HG03354 (cell line): ENCODE results near the gene TBC1D1.

Experiments used
- ATAC-seq: cut with Tn5 transposase; IDR thresholded peaks from one replicate; pipeline ENCODE4 v1.9.1; 2021; ENCODE audit warnings: mild to moderate bottlenecking; ENCODE audit not compliant: unreplicated experiment, poor library complexity, severe bottlenecking

TBC1D1 gene

DNA sequence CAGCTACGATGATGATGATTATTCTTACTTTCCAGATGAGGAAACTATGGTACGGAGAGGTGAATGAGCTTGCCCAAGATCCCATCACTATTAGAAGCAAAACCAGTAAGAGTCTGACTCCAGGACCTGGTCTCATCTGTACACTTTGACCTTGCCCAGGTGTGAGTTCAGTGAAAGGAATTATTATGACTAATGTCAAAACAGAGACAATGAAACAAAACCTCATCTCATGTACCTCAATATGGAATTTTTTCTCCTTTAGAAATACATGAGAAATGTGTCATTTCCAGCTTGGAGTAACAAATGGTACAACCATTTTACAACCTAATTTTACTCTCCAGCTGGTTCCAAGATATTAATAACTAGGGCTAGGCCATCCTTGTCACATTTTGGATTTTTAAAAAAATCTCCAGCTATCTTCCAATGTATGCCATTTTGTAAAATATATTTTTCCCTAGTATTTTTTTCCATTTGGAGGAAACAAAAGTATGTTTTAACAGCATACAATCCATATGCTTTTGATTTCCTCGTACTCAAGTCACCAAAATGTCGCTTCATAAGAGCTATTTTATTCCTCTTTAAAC lies 283.1 kb downstream of the TBC1D1 start:
- ATAC-seq = no peak

DNA sequence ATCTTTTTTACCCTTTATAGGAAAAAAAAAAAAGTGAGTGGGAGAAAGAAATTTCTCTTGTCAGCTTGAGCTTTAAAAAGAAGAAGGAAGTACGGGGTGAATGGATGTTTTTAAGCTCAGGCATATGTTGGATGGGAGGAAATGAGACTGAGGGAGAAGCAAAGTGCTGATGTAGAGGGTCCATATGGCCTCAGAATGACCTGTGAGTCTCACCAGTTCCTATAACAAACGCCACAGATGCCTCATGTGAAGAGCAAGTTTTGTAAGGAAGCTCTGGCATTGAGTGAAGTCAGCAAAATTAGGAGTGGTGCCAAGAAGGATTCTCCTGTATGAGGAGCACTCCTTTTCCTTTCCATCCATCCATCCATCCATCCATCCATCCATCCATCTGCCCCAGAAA lies 283.9 kb downstream of the TBC1D1 start:
- ATAC-seq = no peak

DNA sequence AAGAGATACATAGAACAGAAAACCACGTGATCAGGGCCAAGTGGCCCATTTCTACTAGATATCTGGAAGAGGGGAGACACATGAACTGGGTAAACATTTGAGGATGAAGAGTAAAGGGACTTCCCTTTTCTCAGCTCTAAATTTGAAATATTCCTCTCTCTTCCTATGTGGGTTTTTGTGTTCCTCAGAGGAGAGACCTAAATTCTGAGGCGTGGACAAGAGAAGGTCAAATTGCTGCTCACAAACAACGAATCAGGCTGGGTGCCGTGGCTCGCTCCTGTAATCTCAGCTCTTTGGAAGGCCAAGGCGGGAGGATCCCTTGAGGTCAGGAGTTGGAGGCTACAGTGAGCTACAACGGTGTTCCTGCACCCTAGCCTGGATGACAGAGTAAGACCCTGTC lies 285.3 kb downstream of the TBC1D1 start:
- no peak for ATAC-seq

DNA sequence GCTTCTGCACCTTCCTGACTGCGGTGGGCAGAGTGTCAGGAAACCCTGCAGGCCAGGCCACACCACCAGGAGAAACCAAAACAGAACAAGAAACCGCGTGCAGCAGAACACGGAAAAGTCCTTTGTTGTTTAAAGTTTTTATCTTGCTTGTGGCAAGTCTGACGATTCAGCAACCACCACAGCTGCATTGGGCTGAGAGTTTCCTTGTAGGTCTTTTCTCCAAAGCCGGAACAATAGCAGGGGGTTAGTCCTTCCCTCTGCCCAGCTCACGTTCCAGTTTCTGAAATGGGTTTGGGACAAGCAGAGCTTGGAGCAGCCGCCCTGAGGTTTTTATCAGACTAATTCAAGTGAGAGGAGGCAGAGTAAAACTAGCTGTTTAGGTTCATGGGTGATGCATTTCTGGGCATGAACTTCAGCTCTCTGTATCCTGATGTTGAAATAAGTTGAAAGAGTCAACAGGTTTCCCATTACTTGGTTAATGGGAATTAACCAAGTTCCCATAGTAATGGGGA lies 286.2 kb downstream of the TBC1D1 start:
- ATAC-seq = no peak

DNA sequence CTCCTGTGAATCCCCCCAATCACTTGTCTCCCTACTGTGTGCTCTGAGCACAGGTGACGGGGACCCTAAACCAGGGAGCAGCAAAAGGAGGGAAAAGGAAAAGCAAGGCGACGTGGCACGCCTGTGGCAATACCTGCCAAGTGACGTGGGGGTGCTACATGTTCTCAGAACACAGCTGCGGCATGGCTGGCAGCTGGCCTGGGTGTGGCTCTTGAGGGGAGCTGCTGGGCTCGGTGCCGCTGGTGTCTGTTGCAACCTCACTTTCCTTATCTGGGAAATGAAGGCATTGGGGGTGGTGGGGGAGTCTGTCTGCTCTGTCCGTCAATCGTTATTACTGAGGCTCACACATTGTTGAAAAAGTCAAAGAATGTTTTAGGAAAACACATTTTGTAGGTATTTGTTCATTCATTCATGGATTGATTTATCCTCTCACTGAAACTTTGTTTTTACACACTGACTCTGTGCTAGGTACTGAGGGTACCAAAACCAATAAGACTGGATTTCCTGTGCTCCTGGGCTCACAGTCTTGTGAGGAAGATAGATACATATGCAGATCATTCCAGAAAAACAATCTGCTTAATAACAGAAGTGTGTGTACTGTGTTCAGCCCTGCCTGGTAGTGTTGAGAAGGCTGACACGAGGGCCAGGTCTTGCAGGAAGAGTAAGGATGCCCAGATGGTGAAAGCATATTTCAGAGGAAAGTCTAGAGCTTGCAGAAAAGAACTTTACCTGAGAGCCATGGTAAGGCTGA lies 286.9 kb downstream of the TBC1D1 start:
- ATAC-seq = no peak

DNA sequence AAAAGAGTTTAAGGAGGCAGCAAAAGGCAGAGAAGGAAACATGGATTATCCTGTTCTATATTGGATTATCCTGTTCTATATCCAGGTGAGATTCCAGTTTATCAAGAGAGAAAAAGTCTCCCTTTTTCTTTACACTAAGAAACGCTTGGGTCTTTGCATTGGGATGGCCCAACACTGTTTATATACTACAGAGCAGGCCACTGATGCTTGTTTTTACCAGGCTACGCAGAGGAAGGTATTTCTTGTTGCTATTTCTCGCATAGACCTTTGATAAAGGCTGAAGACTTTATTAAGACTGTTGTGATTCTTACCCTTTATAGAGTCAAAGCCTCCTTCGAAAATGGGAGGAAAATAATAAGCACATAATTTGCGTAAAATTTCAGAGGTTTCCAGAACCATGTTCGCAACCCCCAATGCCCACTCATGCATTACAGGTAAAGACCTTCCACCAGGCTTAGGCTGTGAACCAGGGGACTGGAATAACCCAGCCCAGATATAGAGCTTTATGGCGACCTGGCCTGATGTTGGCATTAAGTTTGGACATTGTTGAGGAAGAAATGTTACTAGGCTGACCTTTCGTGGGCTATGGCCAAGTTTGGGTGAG lies 287.6 kb downstream of the TBC1D1 start:
- ATAC-seq = no peak

DNA sequence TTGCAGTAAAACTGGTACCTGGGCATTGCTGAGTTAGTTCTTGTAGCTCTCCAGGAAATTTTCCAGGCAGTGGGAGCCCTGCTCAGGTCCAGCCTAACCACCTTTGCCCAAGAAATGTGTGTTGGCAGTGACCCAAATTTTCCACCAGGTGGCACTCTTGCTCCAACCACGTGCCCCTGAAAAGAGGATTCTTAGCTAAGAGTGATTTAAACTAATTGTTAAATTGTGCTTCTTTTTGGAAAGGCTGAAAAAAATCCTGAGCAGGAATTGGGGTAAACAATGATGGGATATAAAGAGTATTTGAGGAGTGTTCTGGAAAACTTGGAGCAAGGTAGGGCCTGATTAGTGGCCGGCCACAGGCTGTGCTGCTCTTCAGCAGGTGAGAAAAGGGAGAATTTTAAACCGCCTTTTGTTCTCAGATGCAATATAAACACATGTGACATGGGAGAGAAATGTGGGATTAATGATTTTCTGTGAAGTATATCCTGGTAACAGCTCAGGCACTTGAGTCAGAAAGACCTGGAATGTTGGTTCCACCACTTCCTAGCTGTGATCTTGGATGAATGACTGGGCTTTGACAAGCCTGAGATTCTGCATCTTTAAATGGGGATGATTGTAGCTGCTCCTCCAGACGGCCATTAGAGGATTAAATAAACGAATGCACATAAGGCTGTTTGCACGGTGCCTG lies 288.9 kb downstream of the TBC1D1 start:
- ATAC-seq = peak; percentile 51

DNA sequence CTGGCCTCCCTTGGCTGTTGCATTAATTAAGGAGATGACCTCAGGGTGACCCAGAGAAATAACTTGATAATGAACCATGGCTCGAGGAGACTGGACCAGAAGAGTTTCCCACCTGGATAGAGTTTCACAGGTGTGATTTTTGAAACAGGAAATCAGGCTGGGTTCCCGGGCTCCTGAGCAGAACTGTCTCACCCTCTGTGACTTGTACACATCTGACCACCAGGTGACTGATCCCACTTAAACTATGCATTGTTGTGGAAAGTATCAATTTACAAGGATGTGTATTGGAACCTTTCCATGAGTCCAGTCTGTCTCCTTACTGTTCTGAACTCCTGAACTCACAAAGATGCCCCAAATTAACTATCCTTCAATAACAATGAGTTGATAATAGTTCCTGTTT lies 289.6 kb downstream of the TBC1D1 start:
- no peak for ATAC-seq

DNA sequence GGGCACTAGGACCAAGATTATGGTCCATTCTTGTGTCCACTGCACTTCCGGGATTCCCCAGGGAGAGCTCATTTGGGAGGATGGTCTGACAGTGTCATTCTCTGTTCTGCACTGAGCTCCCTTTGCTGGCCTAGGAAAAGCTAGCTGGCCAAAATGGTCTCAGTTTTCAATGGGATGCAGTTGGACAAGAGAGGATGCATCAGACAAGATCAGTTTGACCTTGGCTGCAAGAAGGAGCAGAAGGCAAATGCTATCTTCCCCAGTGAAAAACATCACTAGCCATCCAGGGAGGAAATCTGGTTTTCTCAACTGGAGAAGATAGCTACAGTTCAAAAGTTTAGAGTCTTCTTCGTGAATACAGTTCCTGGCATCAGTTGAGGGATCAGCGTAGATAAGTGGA lies 290.4 kb downstream of the TBC1D1 start:
- no peak for ATAC-seq

DNA sequence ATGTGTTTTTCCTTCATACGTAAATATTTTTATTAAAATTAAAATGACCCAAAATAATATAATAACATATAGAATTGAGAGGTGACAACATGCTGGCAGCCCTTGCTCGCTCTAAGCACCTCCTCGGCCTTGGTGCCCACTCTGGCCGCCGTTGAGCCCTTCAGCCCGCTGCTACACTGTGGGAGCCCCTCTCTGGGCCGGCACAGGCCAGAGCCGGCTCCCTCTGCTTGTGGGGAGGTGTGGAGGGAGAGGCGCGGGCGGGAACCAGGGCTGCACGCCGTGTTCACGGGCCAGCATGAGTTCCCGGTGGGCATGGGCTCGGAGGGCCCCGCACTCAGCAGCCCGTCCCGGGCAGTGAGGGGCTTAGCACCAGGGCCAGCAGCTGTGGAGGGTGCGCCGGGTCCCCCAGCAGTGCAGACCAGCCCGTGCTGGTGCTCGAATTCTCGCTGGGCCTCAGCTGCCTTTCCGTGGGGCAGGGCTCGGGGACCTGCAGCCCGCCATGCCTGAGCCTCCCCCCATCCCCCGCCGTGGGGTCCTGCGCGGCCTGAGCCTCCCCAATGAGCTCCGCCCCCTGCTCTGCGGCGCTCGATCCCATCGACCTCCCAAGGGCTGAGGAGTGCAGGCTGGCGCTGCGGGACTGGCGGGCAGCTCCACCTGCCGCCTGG lies 291.6 kb downstream of the TBC1D1 start:
- ATAC-seq = no peak

DNA sequence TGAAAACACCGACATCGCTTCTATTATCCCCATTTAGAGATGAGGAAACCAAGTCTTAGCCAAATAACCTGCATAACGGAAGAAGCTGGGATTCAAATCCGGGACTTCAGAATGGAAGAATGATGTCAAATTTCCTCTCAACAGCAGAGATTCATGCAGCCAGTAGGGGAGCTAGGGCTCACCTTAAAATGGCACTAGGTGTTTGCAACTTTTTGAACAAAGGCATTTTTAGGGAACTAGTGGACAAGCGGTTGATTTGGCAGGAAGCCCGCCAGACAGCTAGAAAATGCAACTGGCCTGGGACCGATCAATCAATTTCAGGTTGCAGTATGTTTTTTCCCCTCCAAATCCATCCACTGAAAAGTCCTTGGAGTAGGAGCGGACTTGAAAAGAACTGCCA lies 293.5 kb downstream of the TBC1D1 start:
- no peak for ATAC-seq

DNA sequence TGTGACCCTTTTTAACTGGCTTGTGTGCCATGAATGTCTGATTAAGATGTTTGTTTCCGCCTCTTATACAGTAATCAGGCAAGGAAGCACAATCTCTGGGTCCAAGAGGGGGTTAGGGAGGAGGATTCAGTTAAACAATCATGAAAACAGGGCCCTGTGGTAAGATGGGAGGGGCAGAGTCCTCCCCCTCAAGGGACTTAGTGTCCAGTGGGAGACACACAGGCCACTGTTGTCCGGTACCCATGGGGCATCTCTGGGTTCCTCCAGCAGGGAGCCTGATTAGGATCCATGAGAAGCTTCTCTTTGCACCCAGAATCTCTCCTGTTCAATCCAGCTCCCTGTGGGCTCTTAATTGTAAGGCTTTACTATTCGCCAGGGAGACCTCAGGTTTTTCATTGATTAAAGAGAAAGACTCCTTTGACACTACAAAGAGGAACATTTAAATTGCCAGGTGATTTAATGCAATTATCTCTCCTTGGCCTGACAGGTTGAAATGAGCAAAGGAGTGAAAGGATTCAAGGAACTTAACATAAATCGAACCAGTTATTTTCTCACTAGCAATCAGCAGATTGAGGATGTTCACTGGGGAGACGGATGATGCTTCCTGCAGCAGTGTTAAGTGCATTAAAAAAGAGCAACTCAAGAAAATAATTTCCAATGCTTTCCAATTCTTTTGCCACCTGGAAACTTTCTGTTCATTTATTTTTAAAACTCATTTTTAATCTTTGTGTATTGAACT lies 294.7 kb downstream of the TBC1D1 start:
- ATAC-seq = no peak

DNA sequence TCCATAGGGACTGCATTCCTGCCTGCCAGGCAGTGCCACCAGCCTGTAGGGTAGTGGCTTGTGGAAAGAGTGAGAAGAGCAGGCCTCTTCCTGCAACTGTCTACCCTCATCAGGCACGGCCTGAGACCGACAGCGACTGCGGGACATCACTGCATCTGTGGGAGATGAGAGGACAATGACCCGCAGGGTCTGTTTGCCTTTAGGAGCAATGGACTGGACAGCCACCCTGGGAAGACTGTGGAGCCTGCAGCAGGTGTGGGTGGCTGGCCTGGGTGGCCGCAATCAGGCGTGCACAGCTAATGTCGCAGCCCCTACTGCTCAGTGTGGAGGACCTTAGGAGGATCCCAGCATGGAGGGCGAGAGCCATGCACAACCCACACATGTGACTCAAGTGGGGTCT lies 297.3 kb downstream of the TBC1D1 start:
- ATAC-seq = no peak

DNA sequence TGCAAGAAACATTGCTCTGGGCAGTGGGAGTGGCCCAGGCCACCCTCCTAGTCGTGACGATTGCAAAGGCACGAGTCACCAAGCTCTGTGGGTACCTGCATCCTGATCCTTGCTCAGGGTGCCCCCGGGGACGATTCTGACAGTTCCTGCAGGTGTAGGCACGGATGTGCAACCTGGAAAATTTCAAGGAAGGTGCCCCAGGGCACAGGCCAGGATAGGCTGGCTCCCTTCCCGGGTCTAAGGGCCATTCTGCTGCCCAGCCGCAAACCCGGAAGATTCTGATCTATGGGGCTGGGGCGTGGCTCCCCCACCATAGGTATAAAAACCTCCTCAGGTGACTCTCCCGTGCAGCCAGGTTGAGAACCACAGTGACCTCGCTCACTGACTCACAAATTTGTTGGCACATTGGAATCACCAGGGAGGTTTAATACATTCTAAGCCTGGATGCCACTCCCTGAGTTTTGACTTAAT lies 297.8 kb downstream of the TBC1D1 start:
- no peak for ATAC-seq
